ENCODE data around the gene TMEM208.

GRCh38 chr16:67234180-67234597 is 7.3 kb downstream of the TMEM208 start:
- no peak for TF ChIP-seq CTCF (IDR thresholded peaks at IDR 0.05)
- TF ChIP-seq POLR2A (IDR thresholded peaks at IDR 0.05), result no peak

All from Peyer's patch (tissue), 4 donors.